Measurements from ENCODE around the gene NCOA3. TPM values are rescaled to one million over a fixed set of nuclear protein-coding genes. Genes with fewer than 3 reads are reported as not detected.

Gene NCOA3
- total RNA-seq, 2 donors from 2014 or later, result 22.9 to 23.6 TPM

- DNase-seq, result no peak
- intact Hi-C loops (cut with DNase I, micrococcal nuclease), result no loop called here
- no peak for ATAC-seq
Measured at GRCh38 chr20:47466213-47466612, 35.5 kb upstream of the NCOA3 start.

- intact Hi-C loops (cut with DNase I, micrococcal nuclease), result no loop called here
- DNase-seq (no peak), ATAC-seq (no peak)
Measured at GRCh38 chr20:47466704-47467459, 34.8 kb upstream of the NCOA3 start.

- intact Hi-C loops (cut with DNase I, micrococcal nuclease), result no loop called here
- peak; percentile 87 for ATAC-seq
- DNase-seq, result peak; percentile 53 to 59
Measured at GRCh38 chr20:47468290-47469050, 33.2 kb upstream of the NCOA3 start.

- DNase-seq (no peak), ATAC-seq (no peak)
- intact Hi-C loops (cut with DNase I, micrococcal nuclease), result no loop called here
Measured at GRCh38 chr20:47475419-47476044, 26.2 kb upstream of the NCOA3 start.

GRCh38 chr20:47476452-47476851 lies 25.2 kb upstream of the NCOA3 start:
- intact Hi-C loops (cut with DNase I, micrococcal nuclease), result no loop called here
- ATAC-seq, result no peak
- DNase-seq, result no peak

DNA sequence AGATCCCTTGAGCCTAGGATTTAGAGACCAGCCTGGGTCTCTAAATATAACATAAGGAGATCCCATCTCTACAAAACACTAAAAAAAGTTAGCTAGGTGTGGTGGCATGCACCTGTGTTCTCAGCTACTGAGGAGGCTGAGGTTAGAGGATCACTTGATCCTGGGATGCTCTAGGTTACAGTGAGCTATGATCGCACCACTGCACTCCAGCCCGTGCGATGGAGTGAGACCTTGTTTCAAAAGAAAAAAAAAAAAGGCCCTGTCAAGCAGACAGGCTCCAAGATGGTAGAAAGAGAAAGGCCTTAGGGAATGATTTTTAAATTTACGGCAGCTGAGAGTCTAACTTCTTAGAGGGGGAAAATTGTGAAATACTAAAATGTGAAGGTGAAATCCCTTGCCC lies 22.6 kb upstream of the NCOA3 start:
- DNase-seq (no peak), ATAC-seq (no peak)
- intact Hi-C loops (cut with DNase I, micrococcal nuclease), result no loop called here

DNA sequence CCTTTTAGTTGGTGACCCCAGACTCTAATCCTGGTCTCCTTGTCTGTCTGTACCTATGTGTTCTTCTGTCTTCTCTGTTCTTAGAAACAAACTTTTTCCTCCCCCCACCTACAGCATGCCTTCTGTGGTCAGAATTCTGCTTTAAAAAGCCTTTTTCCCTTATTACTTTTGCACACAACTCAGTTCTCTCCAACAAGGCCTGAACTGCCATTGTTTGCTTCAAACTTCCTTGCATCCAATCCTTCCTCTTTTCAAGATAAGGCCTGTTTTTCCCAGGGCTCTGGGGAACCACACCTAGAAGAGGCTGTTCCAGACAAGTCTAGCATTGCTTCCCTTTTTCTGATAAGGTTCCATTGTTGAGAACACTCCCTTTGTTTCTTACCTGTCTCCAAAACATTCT lies 22.2 kb upstream of the NCOA3 start:
- intact Hi-C loops (cut with DNase I, micrococcal nuclease), result no loop called here
- DNase-seq (no peak), ATAC-seq (peak; percentile 82)

GRCh38 chr20:47480239-47480638 lies 21.4 kb upstream of the NCOA3 start:
- intact Hi-C loops (cut with DNase I, micrococcal nuclease), result no loop called here
- no peak for DNase-seq
- no peak for ATAC-seq

GRCh38 chr20:47480705-47481104 lies 21.0 kb upstream of the NCOA3 start:
- intact Hi-C loops (cut with DNase I, micrococcal nuclease), result no loop called here
- ATAC-seq, result no peak
- no peak for DNase-seq

GRCh38 chr20:47481330-47482216 lies 20.1 kb upstream of the NCOA3 start:
- intact Hi-C loops (cut with DNase I, micrococcal nuclease), result no loop called here
- DNase-seq (no peak), ATAC-seq (no peak)

DNA sequence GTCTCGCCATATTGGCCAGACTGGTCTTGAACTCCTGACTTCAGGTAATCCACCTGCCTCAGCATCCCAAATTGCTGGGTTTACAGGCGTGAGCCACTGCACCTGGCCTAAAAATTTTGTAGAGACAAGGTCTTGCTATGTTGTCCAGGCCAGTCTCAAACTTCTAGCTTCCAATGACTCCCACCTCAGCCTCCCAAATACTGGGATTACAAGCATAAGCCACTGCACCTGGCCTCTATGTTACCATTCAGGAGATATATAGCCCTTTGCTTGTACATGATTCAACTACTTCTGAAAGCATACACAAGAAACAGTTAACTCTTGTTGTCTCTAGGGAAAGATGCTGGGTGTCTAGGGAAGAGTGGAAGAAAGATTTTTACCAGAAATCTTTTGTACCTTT lies 19.0 kb upstream of the NCOA3 start:
- intact Hi-C loops (cut with DNase I, micrococcal nuclease), result no loop called here
- ATAC-seq, result no peak
- no peak for DNase-seq

DNA sequence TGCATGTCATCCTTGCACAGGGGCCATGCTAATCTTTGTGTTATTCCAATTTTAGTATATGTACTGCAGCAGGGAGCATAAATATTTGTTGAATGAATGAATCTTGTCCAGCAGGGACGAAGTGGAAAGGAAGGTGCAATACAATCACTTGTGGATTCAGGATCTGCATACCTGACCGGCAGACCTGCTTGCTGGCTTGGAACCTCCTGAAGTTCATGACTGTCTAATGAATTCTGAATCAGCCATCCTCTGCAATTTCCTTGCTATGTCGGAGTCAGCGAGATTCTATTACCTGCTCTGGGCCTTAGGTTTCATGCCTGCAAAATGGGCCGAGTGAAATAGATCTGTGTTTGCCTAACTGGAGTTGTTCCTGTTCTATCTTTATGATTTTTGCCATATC lies 17.4 kb upstream of the NCOA3 start:
- DNase-seq (no peak), ATAC-seq (no peak)
- intact Hi-C loops (cut with DNase I, micrococcal nuclease), result no loop called here

DNA sequence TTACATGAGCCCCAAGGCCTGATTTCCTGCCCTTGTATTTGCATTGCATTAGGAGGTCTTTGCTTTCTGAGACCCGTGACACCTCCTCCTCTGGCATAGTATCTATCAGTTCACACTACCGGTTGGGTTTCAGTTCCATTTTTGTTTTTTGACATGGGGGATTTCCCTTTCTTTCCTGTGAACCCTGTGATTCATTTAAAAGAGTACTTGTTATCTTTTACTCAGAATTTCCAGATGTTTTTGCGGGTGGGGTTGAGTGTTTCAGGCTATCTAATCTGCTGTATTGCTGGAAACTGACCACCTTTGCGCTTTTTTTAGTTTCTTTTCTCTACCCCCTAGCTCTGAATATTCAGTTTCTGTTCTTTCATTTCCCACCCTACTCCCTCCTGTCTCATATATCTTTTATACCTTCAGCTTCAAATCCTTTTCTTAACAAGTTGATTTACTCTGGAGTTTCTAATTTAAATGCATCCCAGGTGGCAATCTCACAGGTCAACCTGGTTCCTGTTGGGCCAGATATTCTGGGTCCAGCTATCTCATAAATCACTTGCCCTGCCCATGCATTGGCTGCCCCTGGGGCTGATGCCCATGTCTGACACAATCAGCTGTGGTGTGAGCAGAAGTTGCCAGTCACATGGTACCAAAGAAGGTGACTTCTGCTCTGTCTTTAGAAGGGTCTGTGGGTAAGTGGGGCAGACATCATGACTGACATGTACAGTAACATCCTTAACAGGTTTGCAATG lies 14.3 kb upstream of the NCOA3 start:
- ATAC-seq (peak; percentile 25), DNase-seq (no peak)
- intact Hi-C loops (cut with DNase I, micrococcal nuclease), result no loop called here

DNA sequence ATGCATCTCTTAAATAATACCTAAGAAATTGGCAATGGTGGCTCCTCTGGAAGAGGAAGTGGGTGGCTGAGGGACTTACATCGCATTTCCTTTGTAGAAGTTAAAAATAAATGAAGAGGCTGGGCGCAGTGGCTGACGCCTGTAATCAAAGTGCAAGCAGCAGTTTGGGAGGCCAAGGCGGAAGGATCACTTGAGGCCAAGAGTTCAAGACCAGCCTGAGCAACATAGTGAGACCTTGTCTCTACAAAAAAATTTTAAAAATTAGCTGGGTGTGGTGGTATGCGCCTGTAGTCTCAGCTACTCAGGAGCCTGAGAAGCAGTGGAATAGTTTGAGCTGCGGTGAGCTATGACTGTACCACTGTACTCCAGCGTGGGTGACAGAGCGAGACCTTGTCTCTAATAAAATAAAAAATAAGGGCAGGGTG lies 12.2 kb upstream of the NCOA3 start:
- intact Hi-C loops (cut with DNase I, micrococcal nuclease), result no loop called here
- DNase-seq (peak in 1 of 2 donors; percentile 30), ATAC-seq (no peak)

DNA sequence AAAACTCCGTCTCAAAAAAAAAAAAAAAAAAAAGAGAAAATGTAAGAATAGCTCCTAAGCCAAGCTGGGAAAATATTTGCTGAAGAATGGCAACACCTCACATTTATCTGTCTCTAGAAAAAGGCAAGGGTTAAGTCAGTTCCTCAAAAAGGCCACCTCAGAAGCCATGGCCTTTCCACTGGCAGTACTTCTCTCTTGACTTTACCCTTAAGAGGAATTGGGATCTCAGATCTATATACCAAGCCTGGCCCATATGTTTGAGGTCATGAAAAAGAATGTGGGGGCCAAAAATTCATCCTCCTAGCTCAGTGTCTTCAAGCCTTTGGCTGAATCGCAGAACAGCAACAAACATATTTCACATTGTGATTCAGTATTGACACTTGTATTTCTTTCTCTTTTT lies 10.9 kb upstream of the NCOA3 start:
- ATAC-seq (no peak), DNase-seq (no peak)
- intact Hi-C loops (cut with DNase I, micrococcal nuclease), result no loop called here

GRCh38 chr20:47492284-47492683 lies 9.4 kb upstream of the NCOA3 start:
- ATAC-seq (no peak), DNase-seq (no peak)
- intact Hi-C loops (cut with DNase I, micrococcal nuclease), result no loop called here

DNA sequence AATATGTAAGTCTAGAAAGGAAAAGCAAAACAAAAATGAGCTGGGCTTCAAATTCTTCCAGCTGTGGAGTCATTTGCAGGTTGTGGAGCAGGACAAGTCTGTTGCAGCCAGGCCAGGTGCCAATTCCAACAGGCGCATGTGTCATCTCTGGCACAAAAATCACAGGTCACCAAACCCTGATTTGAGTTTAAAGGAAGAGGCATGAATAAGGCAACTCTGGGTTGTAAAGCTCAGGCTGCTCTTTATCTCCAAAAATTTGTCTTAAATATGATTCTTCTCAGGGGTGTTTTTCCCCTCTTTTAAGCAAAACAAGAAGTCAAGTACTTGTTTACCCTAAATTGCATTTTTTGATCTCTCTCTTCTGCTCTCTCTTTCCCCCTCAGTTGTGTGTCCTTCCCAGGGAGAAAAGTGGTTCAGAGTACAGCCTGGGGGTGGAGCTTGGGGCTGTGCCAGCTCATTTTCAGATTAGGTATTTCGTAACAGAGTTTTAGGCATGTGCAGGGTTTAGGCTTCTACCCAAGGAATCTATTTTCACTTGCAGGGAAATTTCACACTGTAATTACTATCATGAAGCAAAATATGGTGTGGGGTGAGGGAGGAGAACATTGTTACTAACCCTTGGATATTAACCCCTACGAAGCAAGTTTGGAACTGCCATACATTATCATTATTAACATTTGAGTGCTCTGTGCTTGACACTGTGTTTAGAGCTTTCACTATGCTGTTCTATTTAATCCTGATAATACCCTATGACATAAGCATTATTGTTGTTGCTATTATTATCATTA lies 8.3 kb upstream of the NCOA3 start:
- peak; percentile 89 to 94 for DNase-seq
- ATAC-seq, result peak; percentile 82
- intact Hi-C loops (cut with DNase I, micrococcal nuclease), result no loop called here

DNA sequence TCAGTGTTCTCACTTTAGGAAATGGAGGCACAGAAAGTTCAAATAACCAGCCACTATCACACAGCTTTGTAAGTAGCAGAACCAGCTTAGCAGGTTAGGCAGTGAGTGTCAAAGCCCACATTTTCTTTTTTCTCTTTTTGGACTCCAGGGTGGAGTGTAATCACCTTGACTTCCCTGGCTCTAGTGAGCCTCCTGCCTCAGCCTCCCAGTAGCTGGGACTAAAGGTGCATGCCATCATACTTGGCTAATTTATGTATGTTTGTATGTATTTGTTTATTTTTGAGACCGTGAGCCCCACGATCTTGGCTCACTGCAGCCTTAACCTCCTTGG lies 7.8 kb upstream of the NCOA3 start:
- no peak for DNase-seq
- intact Hi-C loops (cut with DNase I, micrococcal nuclease), result no loop called here
- ATAC-seq, result peak; percentile 56

All from left colon (tissue), 2 donors.